Endodermal cell (in vitro differentiated cells): ENCODE measurements around the gene ANKRD33B. TPM values are rescaled to one million over a fixed set of nuclear protein-coding genes. Genes with fewer than 3 reads are reported as not detected.
A peak's percentile ranks its signal among the peaks of the same experiment; 100 is the strongest.

Experiments
- DNase-seq: peaks from one replicate; pipeline ENCODE4 v3.0.0-alpha.2; 2017
- H3K27ac ChIP-seq: 2 replicates; pipeline ENCODE4 v1.5.1; 2013; ENCODE audit warnings: mild to moderate bottlenecking, low read depth, low read length, moderate library complexity
- H3K27me3 ChIP-seq: 2 replicates; pipeline ENCODE4 v1.6.1; 2013; ENCODE audit warnings: mild to moderate bottlenecking, low read length, moderate library complexity; ENCODE audit not compliant: insufficient read depth, control insufficient read depth, poor library complexity, severe bottlenecking
- H3K36me3 ChIP-seq: 2 replicates; pipeline ENCODE4 v1.7.0; 2013; ENCODE audit warnings: mild to moderate bottlenecking, low read length, moderate library complexity; ENCODE audit not compliant: control insufficient read depth, insufficient read depth
- H3K4me1 ChIP-seq: one replicate; pipeline ENCODE4 v1.7.0; 2013; ENCODE audit warnings: low read length; ENCODE audit not compliant: control insufficient read depth, insufficient read depth
- H3K4me3 ChIP-seq: 2 replicates; pipeline ENCODE4 v1.5.1; 2013; ENCODE audit warnings: mild to moderate bottlenecking, low read length, moderate library complexity
- H3K9ac ChIP-seq: 2 replicates; pipeline ENCODE4 v1.6.1; 2013; ENCODE audit warnings: mild to moderate bottlenecking, low read length, moderate library complexity; ENCODE audit not compliant: poor library complexity, severe bottlenecking; ENCODE audit errors: extremely low read depth
- H3K9me3 ChIP-seq: 2 replicates; pipeline ENCODE4 v1.6.1; 2013; ENCODE audit warnings: mild to moderate bottlenecking, low read length, moderate library complexity; ENCODE audit not compliant: control insufficient read depth
- H3K27ac Mint-ChIP-seq: 2 replicates; pipeline ENCODE4 v1.8.0; 2020; ENCODE audit warnings: mixed read lengths
- H3K27me3 Mint-ChIP-seq: 2 replicates; pipeline ENCODE4 v1.8.0; 2021; ENCODE audit warnings: mild to moderate bottlenecking, mixed read lengths; ENCODE audit not compliant: insufficient read depth
- H3K36me3 Mint-ChIP-seq: 2 replicates; pipeline ENCODE4 v1.8.0; 2020; ENCODE audit warnings: low read depth, mixed read lengths
- H3K4me1 Mint-ChIP-seq: 2 replicates; pipeline ENCODE4 v1.8.0; 2020; ENCODE audit warnings: mixed read lengths
- H3K4me3 Mint-ChIP-seq: 2 replicates; pipeline ENCODE4 v1.8.0; 2020; ENCODE audit warnings: mild to moderate bottlenecking, moderate library complexity, mixed read lengths
- H3K9me3 Mint-ChIP-seq: 2 replicates; pipeline ENCODE4 v1.8.0; 2020; ENCODE audit warnings: mild to moderate bottlenecking, mixed read lengths
- WGBS, 2 experiments: methylation state at CpG; one replicate each; pipeline versions ENCODE4 v1.1.5 to v1.1.7; 2013; ENCODE audit warnings: missing lambda C conversion rate in 2 of 2, mixed read lengths in 1 of 2; ENCODE audit not compliant: insufficient coverage in 1 of 2, insufficient read length in 1 of 2; 5-methylcytosine and 5-hydroxymethylcytosine counted together
- total RNA-seq, 2 donors: library from RNA; stranded (reverse); fragmentation: NEBNext Ultra II Directional in 1 of 2; extraction: Animal tissue kit (Norgen Biotek cat#: 25700) in 1 of 2; gene quantifications; 2 replicates in 1 of 2; 3 replicates in 1 of 2; pipeline ENCODE4 v1.2.1, GENCODE V29; 2021
- TF ChIP-seq, protein P1 (sequence below): fragments of 200-600 bp; sonication (generic); conservative IDR thresholded peaks from 2 replicates; pipeline ENCODE4 v1.5.0; 2021; ENCODE audit warnings: antibody characterized with exemption, mild to moderate bottlenecking

ANKRD33B gene
- total RNA-seq, 2 donors from 2014 or later = 21.9 to 37.2 TPM

DNA sequence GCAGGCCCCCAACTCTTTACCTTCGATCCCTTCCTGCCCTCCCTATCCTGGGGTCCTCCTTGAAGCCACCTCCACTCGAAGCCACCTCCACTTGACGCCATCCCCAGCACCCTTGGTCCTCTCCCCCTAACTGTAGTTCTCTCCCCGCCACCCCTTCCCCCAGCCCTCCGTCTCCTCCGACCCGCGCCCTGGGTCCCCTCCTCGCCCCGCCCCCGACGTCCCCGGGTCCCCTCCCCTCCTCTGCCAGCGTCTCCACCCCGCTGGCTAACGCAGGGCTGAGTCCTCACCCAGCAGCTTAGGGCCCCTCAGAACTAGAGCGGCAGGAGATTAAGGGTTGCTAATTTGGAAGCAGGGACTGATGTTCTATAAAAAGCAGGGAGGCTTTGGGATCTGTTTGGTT lies 30.6 kb upstream of the ANKRD33B start:
- Mint-ChIP-seq H3K4me1 (peaks cover 21% of the 10 kb centered on the region), H3K4me3 (peak overlapping the region; percentile 8), H3K36me3 (no peaks in the 10 kb centered on the region), H3K9me3 (no peaks in the 10 kb centered on the region), H3K27ac (no peak overlapping the region), H3K27me3 (peaks cover 19% of the 10 kb centered on the region)
- peak; percentile 92 for DNase-seq
- peaks cover 6% of the 10 kb centered on the region for H3K4me1 ChIP-seq
- no peak overlapping the region for H3K27ac ChIP-seq
- H3K27me3 ChIP-seq = peaks cover 5% of the 10 kb centered on the region
- TF ChIP-seq, protein P1, sequence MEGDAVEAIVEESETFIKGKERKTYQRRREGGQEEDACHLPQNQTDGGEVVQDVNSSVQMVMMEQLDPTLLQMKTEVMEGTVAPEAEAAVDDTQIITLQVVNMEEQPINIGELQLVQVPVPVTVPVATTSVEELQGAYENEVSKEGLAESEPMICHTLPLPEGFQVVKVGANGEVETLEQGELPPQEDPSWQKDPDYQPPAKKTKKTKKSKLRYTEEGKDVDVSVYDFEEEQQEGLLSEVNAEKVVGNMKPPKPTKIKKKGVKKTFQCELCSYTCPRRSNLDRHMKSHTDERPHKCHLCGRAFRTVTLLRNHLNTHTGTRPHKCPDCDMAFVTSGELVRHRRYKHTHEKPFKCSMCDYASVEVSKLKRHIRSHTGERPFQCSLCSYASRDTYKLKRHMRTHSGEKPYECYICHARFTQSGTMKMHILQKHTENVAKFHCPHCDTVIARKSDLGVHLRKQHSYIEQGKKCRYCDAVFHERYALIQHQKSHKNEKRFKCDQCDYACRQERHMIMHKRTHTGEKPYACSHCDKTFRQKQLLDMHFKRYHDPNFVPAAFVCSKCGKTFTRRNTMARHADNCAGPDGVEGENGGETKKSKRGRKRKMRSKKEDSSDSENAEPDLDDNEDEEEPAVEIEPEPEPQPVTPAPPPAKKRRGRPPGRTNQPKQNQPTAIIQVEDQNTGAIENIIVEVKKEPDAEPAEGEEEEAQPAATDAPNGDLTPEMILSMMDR = no peak
- no peaks in the 10 kb centered on the region for H3K36me3 ChIP-seq
- H3K9ac ChIP-seq = no peak overlapping the region
- no peaks in the 10 kb centered on the region for H3K9me3 ChIP-seq
- WGBS, 2 experiments = 41 to 57% methylated on average over 1 to 14 of the region's 17 CpGs
- no peak overlapping the region for H3K4me3 ChIP-seq

DNA sequence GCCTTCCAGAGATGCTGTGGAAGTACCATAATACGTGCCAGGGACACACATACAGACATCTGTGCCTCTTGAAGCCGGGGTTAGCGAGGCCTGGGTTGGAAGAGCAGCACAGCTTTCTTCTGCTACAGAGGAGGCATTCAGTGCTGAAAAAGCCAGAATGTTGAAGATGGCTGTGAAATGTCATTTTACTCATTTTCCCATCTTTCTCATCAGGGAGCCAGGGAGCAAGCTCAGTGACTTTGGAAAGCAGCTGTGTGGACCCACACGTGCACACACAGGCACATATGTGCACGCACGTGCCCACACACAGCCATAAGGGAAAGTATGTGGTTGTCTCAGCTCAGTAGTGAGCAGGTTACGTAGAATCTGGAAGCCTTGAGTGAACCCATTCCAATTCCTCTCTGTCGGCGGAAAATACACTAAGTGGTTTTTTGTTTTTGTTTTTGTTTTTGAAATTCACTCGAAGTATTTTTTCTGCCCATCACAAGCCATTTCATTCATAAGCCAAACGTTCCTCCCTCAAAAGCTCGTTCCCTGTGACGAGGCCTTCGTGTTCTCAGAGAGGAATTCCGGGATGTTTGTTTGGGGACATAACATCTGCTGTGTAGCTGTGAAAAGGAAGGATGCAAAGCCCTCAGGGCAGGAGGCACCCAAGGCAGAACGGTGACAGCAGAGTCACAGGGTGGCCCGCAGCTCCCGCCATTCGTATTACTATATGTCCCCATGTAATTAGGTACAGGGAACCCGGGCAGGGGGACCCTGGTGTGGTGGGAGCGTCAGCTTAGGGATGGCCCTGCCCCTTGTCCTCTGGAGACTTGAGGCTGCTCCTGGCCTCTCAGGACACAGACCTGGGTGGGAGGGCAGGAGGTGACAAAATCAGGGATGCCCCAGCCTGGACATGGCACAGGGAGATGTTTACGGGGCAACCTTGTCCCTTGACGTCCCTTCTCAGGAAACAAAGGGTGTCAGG lies 29.0 kb upstream of the ANKRD33B start:
- no peaks in the 10 kb centered on the region for H3K36me3 ChIP-seq
- WGBS, 2 experiments = 91 to 94% methylated on average over 10 to 23 of the region's 23 CpGs
- H3K27ac ChIP-seq = no peak overlapping the region

GRCh38 chr5:10536511-10536910 lies 27.4 kb upstream of the ANKRD33B start:
- Histone ChIP-seq H3K27ac (no peak overlapping the region), H3K27me3 (peaks cover 7% of the 10 kb centered on the region), H3K36me3 (no peaks in the 10 kb centered on the region), H3K4me1 (peaks cover 6% of the 10 kb centered on the region), H3K9me3 (no peaks in the 10 kb centered on the region), H3K4me3 (no peak overlapping the region), H3K9ac (no peak overlapping the region)
- Mint-ChIP-seq H3K4me1 (peaks cover 26% of the 10 kb centered on the region), H3K9me3 (no peaks in the 10 kb centered on the region), H3K36me3 (no peaks in the 10 kb centered on the region), H3K4me3 (no peak overlapping the region), H3K27me3 (peaks cover 29% of the 10 kb centered on the region), H3K27ac (no peak overlapping the region)
- 85 to 89% methylated on average over 2 to 3 of the region's 3 CpGs for WGBS, 2 experiments
- no peak for DNase-seq
- TF ChIP-seq, protein P1 = no peak

More for the DNA sequence above, 29.0 kb upstream of the ANKRD33B start:
- Mint-ChIP-seq H3K9me3 (no peaks in the 10 kb centered on the region), H3K27me3 (peaks cover 29% of the 10 kb centered on the region), H3K4me3 (no peak overlapping the region), H3K4me1 (peaks cover 26% of the 10 kb centered on the region), H3K27ac (no peak overlapping the region), H3K36me3 (no peaks in the 10 kb centered on the region)
- no peak for DNase-seq
- Histone ChIP-seq H3K9me3 (no peaks in the 10 kb centered on the region), H3K4me1 (peaks cover 6% of the 10 kb centered on the region), H3K27me3 (peaks cover 7% of the 10 kb centered on the region), H3K9ac (no peak overlapping the region), H3K4me3 (no peak overlapping the region)
- TF ChIP-seq, protein P1 = no peak
